Neural cell (in vitro differentiated cells): Measurements from ENCODE around the gene TCOF1. TPM values are rescaled to one million over a fixed set of nuclear protein-coding genes. Genes with fewer than 3 reads are reported as not detected.

ENCODE experiments used
- H2AFZ ChIP-seq: fragments of 200-600, 300-800 bp; sonication (generic), shearing (Covaris generic); 2 replicates; pipeline ENCODE4 v1.6.0; 2014; ENCODE audit warnings: low read depth, mild to moderate bottlenecking, antibody characterized with exemption, low read length, moderate library complexity
- H3F3A ChIP-seq: fragments of 200-600 bp; shearing (Covaris generic); 2 replicates; pipeline ENCODE4 v1.6.1; 2016; ENCODE audit warnings: mild to moderate bottlenecking, moderate library complexity, mixed read lengths, antibody characterized with exemption, low read length; ENCODE audit not compliant: insufficient read depth, poor library complexity, severe bottlenecking
- H3K27ac ChIP-seq: fragments of 200-600, 300-800 bp; sonication (generic), shearing (Covaris generic); 2 replicates; pipeline ENCODE4 v1.5.1; 2014; ENCODE audit warnings: mild to moderate bottlenecking, low read length, moderate library complexity
- H3K27me3 ChIP-seq: fragments of 300-800, 200-600 bp; sonication (generic), shearing (Covaris generic); 2 replicates; pipeline ENCODE4 v1.6.0; 2014; ENCODE audit warnings: mild to moderate bottlenecking, low read depth, low read length, moderate library complexity; ENCODE audit not compliant: insufficient read depth
- H3K36me3 ChIP-seq: fragments of 300-800, 200-600 bp; sonication (generic), shearing (Covaris generic); 2 replicates; pipeline ENCODE4 v1.5.1; 2014; ENCODE audit warnings: mild to moderate bottlenecking, antibody characterized with exemption, low read length, moderate library complexity; ENCODE audit not compliant: insufficient read depth
- H3K4me2 ChIP-seq: fragments of 300-800, 200-600 bp; sonication (generic), shearing (Covaris generic); 2 replicates; pipeline ENCODE4 v1.6.0; 2014; ENCODE audit warnings: mild to moderate bottlenecking, low read length
- H3K4me3 ChIP-seq: fragments of 300-800, 200-600 bp; sonication (generic), shearing (Covaris generic); 2 replicates; pipeline ENCODE4 v1.5.1; 2014; ENCODE audit warnings: mild to moderate bottlenecking, low read length, moderate library complexity
- H3K79me2 ChIP-seq: fragments of 200-600 bp; shearing (Covaris generic); replicated peaks from 2 replicates; pipeline ENCODE4 v1.6.0; 2014; ENCODE audit warnings: mild to moderate bottlenecking, low read length, moderate library complexity; ENCODE audit not compliant: insufficient read depth
- H3K9ac ChIP-seq: fragments of 300-800, 200-600 bp; sonication (generic), shearing (Covaris generic); 2 replicates; pipeline ENCODE4 v1.6.1; 2016; ENCODE audit warnings: mild to moderate bottlenecking, low read length, mixed read lengths
- H3K9me2 ChIP-seq: fragments of 200-600 bp; shearing (Covaris generic); 2 replicates; pipeline ENCODE4 v1.6.1; 2016; ENCODE audit warnings: mild to moderate bottlenecking, low read length, mixed read lengths; ENCODE audit not compliant: insufficient read depth
- H3K9me3 ChIP-seq: fragments of 200-600, 300-800 bp; sonication (generic), shearing (Covaris generic); 2 replicates; pipeline ENCODE4 v1.6.1; 2016; ENCODE audit warnings: mild to moderate bottlenecking, mixed run types, low read length, moderate library complexity, mixed read lengths
- H4K20me1 ChIP-seq: fragments of 200-600 bp; shearing (Covaris generic); 2 replicates; pipeline ENCODE4 v1.6.1; 2016; ENCODE audit warnings: mild to moderate bottlenecking, mixed run types; ENCODE audit not compliant: insufficient read depth
- EP300 ChIP-seq: fragments of 450-650 bp; conservative IDR thresholded peaks from 2 replicates; pipeline ENCODE4 v1.6.1; 2014; ENCODE audit warnings: antibody characterized with exemption, mild to moderate bottlenecking, moderate library complexity; ENCODE audit not compliant: poor library complexity, severe bottlenecking
- EZH2 ChIP-seq: fragments of 200-600, 300-800 bp; shearing (Covaris generic), sonication (generic); IDR thresholded peaks from 2 replicates; pipeline ENCODE4 v1.6.1; 2014; ENCODE audit warnings: antibody characterized with exemption, low read length, borderline replicate concordance, mild to moderate bottlenecking; ENCODE audit not compliant: insufficient read depth, poor library complexity, severe bottlenecking
- MXI1 ChIP-seq: fragments of 450-650 bp; conservative IDR thresholded peaks from 2 replicates; pipeline ENCODE4 v1.6.1; 2014; ENCODE audit warnings: antibody characterized with exemption, mild to moderate bottlenecking; ENCODE audit not compliant: poor library complexity, severe bottlenecking
- POLR2AphosphoS5 ChIP-seq: IDR thresholded peaks from 2 replicates; pipeline ENCODE4 v1.6.1; 2012
- RAD21 ChIP-seq: fragments of 450-650 bp; conservative IDR thresholded peaks from 2 replicates; pipeline ENCODE4 v1.6.1; 2014; ENCODE audit warnings: antibody characterized with exemption, mild to moderate bottlenecking, moderate library complexity
- SMC3 ChIP-seq: fragments of 450-650 bp; conservative IDR thresholded peaks from 2 replicates; pipeline ENCODE4 v1.6.1; 2014; ENCODE audit warnings: antibody characterized with exemption, mild to moderate bottlenecking, moderate library complexity; ENCODE audit not compliant: poor library complexity
- TAF1 ChIP-seq: IDR thresholded peaks from 2 replicates; pipeline ENCODE4 v1.6.1; 2012; ENCODE audit warnings: low read depth
- polyA plus RNA-seq: library from polyadenylated mRNA; depleted of rRNA; stranded (reverse); fragments of >200 nt; gene quantifications from 2 replicates; pipeline ENCODE4 v1.2.3, GENCODE V29; 2014
- TF ChIP-seq, protein P1 (sequence below): IDR thresholded peaks from 2 replicates; pipeline ENCODE4 v1.6.1; 2012; ENCODE audit warnings: borderline replicate concordance
- TF ChIP-seq, protein P2 (sequence below): fragments of 450-650 bp; IDR thresholded peaks from 2 replicates; pipeline ENCODE4 v1.5.1; 2014; ENCODE audit warnings: antibody characterized with exemption, mild to moderate bottlenecking, moderate library complexity; ENCODE audit not compliant: poor library complexity, severe bottlenecking

Gene TCOF1
- polyA plus RNA-seq, 1 donor from 2014 or later = 6.5 TPM

DNA sequence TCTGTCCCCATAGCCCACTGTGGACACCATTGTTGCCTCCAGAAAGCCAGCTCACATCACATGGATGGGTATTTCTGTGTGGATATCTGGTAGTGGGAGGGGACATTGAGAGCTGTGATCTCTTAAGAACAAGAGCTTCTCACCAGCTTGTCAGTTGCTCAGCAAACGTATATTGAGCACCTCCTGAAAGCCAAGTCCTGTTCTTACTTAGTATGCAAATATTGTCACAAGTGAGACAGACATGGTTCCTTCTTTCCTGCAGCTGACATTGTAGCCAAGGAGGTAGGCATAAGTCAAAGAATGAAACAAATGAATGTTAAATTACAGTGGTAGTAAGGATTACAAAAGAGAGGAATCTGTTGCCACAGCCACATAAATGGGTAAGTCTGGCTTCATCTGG, 3.8 kb downstream of the TCOF1 start:
- Histone ChIP-seq H3K9me3 (no peaks in the 10 kb centered on the region), H4K20me1 (no peaks in the 10 kb centered on the region), H3K4me3 (no peak overlapping the region), H3K4me2 (no peak overlapping the region), H3K9me2 (no peaks in the 10 kb centered on the region), H3K9ac (no peak overlapping the region), H3K36me3 (no peaks in the 10 kb centered on the region), H3F3A (no peaks in the 10 kb centered on the region), H3K79me2 (peaks cover 6% of the 10 kb centered on the region), H3K27ac (no peak overlapping the region), H3K27me3 (no peaks in the 10 kb centered on the region), H2AFZ (no peak overlapping the region)
- TF ChIP-seq, protein P1, sequence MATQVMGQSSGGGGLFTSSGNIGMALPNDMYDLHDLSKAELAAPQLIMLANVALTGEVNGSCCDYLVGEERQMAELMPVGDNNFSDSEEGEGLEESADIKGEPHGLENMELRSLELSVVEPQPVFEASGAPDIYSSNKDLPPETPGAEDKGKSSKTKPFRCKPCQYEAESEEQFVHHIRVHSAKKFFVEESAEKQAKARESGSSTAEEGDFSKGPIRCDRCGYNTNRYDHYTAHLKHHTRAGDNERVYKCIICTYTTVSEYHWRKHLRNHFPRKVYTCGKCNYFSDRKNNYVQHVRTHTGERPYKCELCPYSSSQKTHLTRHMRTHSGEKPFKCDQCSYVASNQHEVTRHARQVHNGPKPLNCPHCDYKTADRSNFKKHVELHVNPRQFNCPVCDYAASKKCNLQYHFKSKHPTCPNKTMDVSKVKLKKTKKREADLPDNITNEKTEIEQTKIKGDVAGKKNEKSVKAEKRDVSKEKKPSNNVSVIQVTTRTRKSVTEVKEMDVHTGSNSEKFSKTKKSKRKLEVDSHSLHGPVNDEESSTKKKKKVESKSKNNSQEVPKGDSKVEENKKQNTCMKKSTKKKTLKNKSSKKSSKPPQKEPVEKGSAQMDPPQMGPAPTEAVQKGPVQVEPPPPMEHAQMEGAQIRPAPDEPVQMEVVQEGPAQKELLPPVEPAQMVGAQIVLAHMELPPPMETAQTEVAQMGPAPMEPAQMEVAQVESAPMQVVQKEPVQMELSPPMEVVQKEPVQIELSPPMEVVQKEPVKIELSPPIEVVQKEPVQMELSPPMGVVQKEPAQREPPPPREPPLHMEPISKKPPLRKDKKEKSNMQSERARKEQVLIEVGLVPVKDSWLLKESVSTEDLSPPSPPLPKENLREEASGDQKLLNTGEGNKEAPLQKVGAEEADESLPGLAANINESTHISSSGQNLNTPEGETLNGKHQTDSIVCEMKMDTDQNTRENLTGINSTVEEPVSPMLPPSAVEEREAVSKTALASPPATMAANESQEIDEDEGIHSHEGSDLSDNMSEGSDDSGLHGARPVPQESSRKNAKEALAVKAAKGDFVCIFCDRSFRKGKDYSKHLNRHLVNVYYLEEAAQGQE = no peak
- no peak for TF ChIP-seq SMC3
- no peak for TF ChIP-seq RAD21
- TF ChIP-seq EZH2 = no peak
- TF ChIP-seq, protein P2, sequence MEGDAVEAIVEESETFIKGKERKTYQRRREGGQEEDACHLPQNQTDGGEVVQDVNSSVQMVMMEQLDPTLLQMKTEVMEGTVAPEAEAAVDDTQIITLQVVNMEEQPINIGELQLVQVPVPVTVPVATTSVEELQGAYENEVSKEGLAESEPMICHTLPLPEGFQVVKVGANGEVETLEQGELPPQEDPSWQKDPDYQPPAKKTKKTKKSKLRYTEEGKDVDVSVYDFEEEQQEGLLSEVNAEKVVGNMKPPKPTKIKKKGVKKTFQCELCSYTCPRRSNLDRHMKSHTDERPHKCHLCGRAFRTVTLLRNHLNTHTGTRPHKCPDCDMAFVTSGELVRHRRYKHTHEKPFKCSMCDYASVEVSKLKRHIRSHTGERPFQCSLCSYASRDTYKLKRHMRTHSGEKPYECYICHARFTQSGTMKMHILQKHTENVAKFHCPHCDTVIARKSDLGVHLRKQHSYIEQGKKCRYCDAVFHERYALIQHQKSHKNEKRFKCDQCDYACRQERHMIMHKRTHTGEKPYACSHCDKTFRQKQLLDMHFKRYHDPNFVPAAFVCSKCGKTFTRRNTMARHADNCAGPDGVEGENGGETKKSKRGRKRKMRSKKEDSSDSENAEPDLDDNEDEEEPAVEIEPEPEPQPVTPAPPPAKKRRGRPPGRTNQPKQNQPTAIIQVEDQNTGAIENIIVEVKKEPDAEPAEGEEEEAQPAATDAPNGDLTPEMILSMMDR = no peak
- no peak for TF ChIP-seq EP300
- TF ChIP-seq POLR2AphosphoS5 = no peak
- no peak for TF ChIP-seq TAF1
- no peak for TF ChIP-seq MXI1

DNA sequence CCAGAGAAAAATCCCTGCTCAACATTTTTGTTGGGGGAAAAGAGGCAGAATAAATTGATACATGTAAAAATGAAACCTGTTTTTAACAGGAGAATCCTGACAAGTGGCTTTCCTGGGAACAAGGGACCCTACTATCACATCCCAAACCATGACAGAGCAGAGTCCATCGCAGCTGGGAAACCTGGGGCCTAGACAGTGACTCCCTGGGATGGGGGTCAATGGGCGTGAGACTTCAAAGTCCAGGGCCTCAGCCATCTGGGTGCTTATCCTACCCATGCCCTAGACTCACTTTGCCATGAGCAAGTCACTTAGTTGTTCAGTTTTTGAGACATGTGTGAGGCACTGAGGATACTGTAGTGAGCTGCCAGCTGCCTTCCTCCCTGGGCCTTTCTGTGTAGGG, 5.7 kb downstream of the TCOF1 start:
- H3K4me2 ChIP-seq = no peak overlapping the region
- TF ChIP-seq, protein P1 = no peak
- TF ChIP-seq EZH2 (no peak), MXI1 (no peak), POLR2AphosphoS5 (no peak), RAD21 (no peak)
- TF ChIP-seq, protein P2 = no peak
- H3K4me3 ChIP-seq = no peak overlapping the region
- no peaks in the 10 kb centered on the region for H3K9me2 ChIP-seq
- peaks cover 2% of the 10 kb centered on the region for H3K79me2 ChIP-seq
- no peak overlapping the region for H3K9ac ChIP-seq
- H4K20me1 ChIP-seq = no peaks in the 10 kb centered on the region
- H3K36me3 ChIP-seq = no peaks in the 10 kb centered on the region
- no peaks in the 10 kb centered on the region for H3K9me3 ChIP-seq
- no peaks in the 10 kb centered on the region for H3F3A ChIP-seq
- no peak overlapping the region for H2AFZ ChIP-seq
- H3K27ac ChIP-seq = no peak overlapping the region
- H3K27me3 ChIP-seq = no peaks in the 10 kb centered on the region
